PC-9 (cell line): ENCODE results near the gene ST6GALNAC6.

Experiments used
- EZH2 ChIP-seq: fragments of 200-600 bp; sonication (generic); IDR thresholded peaks from 2 replicates; pipeline ENCODE4 v1.8.0; 2017; ENCODE audit warnings: antibody characterized with exemption, low read depth
- TF ChIP-seq, protein P1 (sequence below): fragments of 200-600 bp; sonication (generic); conservative IDR thresholded peaks from 2 replicates; pipeline ENCODE4 v1.6.1; 2017; ENCODE audit warnings: mixed run types, antibody characterized with exemption, mild to moderate bottlenecking, moderate library complexity

DNA sequence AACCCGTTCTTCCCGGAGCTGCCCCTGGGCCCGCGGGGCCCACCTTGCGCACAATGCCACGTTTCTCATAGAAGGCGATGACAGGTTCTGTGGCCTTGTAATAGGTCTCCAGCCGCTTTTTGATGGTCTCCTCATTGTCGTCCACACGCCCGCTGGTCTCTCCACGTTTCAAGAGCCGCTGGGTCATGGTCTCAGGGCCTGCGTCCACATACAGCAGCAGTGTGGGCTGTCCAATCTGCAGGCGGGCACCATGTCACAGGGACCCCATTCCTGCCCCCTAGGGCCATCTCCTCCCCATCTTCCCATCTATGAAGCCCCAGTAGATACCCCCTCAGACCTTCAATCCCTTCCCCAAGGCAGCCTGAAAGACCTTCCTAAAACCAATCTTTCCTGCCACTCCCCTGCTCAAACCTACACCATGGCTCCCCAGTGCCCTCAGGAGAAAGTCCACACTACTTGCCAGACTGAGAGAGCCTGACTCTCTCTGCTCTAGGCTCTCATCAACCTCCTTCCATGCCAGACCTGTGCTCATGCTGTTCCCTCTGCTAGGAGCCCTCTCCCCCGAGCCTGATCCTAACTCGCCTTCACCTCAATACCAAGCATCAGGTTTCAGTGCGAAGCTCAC is 31.0 kb downstream of the ST6GALNAC6 start:
- no peak for TF ChIP-seq EZH2
- TF ChIP-seq, protein P1, sequence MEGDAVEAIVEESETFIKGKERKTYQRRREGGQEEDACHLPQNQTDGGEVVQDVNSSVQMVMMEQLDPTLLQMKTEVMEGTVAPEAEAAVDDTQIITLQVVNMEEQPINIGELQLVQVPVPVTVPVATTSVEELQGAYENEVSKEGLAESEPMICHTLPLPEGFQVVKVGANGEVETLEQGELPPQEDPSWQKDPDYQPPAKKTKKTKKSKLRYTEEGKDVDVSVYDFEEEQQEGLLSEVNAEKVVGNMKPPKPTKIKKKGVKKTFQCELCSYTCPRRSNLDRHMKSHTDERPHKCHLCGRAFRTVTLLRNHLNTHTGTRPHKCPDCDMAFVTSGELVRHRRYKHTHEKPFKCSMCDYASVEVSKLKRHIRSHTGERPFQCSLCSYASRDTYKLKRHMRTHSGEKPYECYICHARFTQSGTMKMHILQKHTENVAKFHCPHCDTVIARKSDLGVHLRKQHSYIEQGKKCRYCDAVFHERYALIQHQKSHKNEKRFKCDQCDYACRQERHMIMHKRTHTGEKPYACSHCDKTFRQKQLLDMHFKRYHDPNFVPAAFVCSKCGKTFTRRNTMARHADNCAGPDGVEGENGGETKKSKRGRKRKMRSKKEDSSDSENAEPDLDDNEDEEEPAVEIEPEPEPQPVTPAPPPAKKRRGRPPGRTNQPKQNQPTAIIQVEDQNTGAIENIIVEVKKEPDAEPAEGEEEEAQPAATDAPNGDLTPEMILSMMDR: no peak
